ENCODE measurements around the gene NMS.

NMS gene

GRCh38 chr2:100485396-100485795 lies 15.1 kb downstream of the NMS start:
- DNase-seq = no peak

GRCh38 chr2:100494712-100495111 lies 24.4 kb downstream of the NMS start:
- no peak for DNase-seq

GRCh38 chr2:100502782-100503181 lies 32.5 kb downstream of the NMS start:
- DNase-seq = no peak

- no peak for DNase-seq
Measured at GRCh38 chr2:100504542-100504941, 34.3 kb downstream of the NMS start.

- no peak for DNase-seq
Measured at GRCh38 chr2:100509066-100509465, 38.8 kb downstream of the NMS start.

- DNase-seq = no peak
Measured at GRCh38 chr2:100513650-100514049, 43.4 kb downstream of the NMS start.

- DNase-seq = no peak
Measured at GRCh38 chr2:100517556-100517955, 47.3 kb downstream of the NMS start.

- DNase-seq = no peak
Measured at GRCh38 chr2:100518801-100519200, 48.5 kb downstream of the NMS start.

GRCh38 chr2:100520224-100520623 lies 49.9 kb downstream of the NMS start:
- DNase-seq = no peak

GRCh38 chr2:100522430-100522829 lies 52.1 kb downstream of the NMS start:
- DNase-seq = no peak

- DNase-seq = no peak
Measured at GRCh38 chr2:100524331-100524730, 54.0 kb downstream of the NMS start.

GRCh38 chr2:100526868-100527267 lies 56.6 kb downstream of the NMS start:
- DNase-seq = no peak

GRCh38 chr2:100527440-100528015 lies 57.2 kb downstream of the NMS start:
- DNase-seq = no peak

- no peak for DNase-seq
Measured at GRCh38 chr2:100529176-100529575, 58.9 kb downstream of the NMS start.

GRCh38 chr2:100529900-100530299 lies 59.6 kb downstream of the NMS start:
- DNase-seq = no peak

All from fibroblast of skin of abdomen (primary cell).